K562 (cell line): ENCODE results near the gene AGPAT2. TPM values are rescaled to one million over a fixed set of nuclear protein-coding genes. Genes with fewer than 3 reads are reported as not detected.
A peak's percentile ranks its signal among the peaks of the same experiment; 100 is the strongest.

Experiments used
- BCL6 ChIP-seq: fragments of 250-450 bp; sonication (Bioruptor Pico); IDR thresholded peaks from 2 replicates; pipeline ENCODE4 v1.4.0; 2020
- DEAF1 ChIP-seq: fragments of 450-650 bp; formaldehyde crosslinking; IDR thresholded peaks from 2 replicates; pipeline ENCODE4 v1.4.0; 2020; ENCODE audit warnings: mild to moderate bottlenecking, moderate library complexity
- EWSR1 ChIP-seq: fragments of 450-650 bp; IDR thresholded peaks from 2 replicates; pipeline ENCODE4 v1.6.1; 2018; ENCODE audit warnings: borderline replicate concordance, mild to moderate bottlenecking, low read depth, moderate library complexity; ENCODE audit not compliant: partially characterized antibody
- FOXM1 ChIP-seq, 2 experiments: fragments of 450-650 bp in 1 of 2; sonication (generic) in 1 of 2; formaldehyde crosslinking in 1 of 2; IDR thresholded peaks; 2 replicates each; pipeline versions ENCODE4 v1.6.1 to v1.9.0; 2017 to 2022; ENCODE audit warnings: low read depth in 2 of 2, mild to moderate bottlenecking in 2 of 2, missing genetic modification reagents in 1 of 2, moderate library complexity in 1 of 2
- GATAD2B ChIP-seq: fragments of 450-650 bp; IDR thresholded peaks from 2 replicates; pipeline ENCODE4 v1.6.1; 2017; ENCODE audit warnings: mild to moderate bottlenecking, borderline replicate concordance
- KAT7 ChIP-seq: sonication (generic); formaldehyde crosslinking; IDR thresholded peaks from 2 replicates; pipeline ENCODE4 v1.8.0; 2022; ENCODE audit warnings: missing genetic modification reagents, mild to moderate bottlenecking, borderline replicate concordance
- KDM4B ChIP-seq, 2 experiments: fragments of 450-650 bp in 1 of 2; sonication (generic) in 1 of 2; IDR thresholded peaks; 2 replicates each; pipeline ENCODE4 v1.6.1; 2016 to 2017; ENCODE audit warnings: borderline replicate concordance in 2 of 2, antibody characterized with exemption in 1 of 2, low read depth in 1 of 2, mild to moderate bottlenecking in 1 of 2
- NFE2 ChIP-seq: IDR thresholded peaks from 2 replicates; pipeline ENCODE4 v1.6.1; 2014; ENCODE audit warnings: antibody characterized with exemption, low read depth
- SAP30 ChIP-seq: fragments of 200-600 bp; sonication (generic); IDR thresholded peaks from 2 replicates; pipeline ENCODE4 v1.6.1; 2012; ENCODE audit warnings: borderline replicate concordance, low read depth, mild to moderate bottlenecking, moderate library complexity, low read length, control low read depth, inconsistent platforms; ENCODE audit not compliant: insufficient read depth, poor library complexity, severe bottlenecking
- SMARCB1 ChIP-seq: IDR thresholded peaks from 2 replicates; pipeline ENCODE4 v1.6.1; 2011; ENCODE audit warnings: improper control_type of control experiment, low read depth; ENCODE audit not compliant: insufficient read length
- TAF7 ChIP-seq: fragments of 450-650 bp; IDR thresholded peaks from 2 replicates; pipeline ENCODE4 v1.6.1; 2016; ENCODE audit warnings: missing genetic modification characterization, missing compliant biosample characterization
- VEZF1 ChIP-seq: fragments of 200-800 bp; sonication (Bioruptor generic); IDR thresholded peaks from 2 replicates; pipeline ENCODE4 v1.6.1; 2017; ENCODE audit warnings: missing genetic modification characterization, missing compliant biosample characterization
- ZBTB9 ChIP-seq: fragments of 450-650 bp; formaldehyde crosslinking; IDR thresholded peaks from 2 replicates; pipeline ENCODE4 v1.4.0; 2020; ENCODE audit warnings: mild to moderate bottlenecking, moderate library complexity
- ZNF740 ChIP-seq, 3 experiments: fragments of 200-800 bp in 1 of 3; sonication (Bioruptor generic) in 1 of 3; sonication (generic) in 1 of 3; formaldehyde crosslinking in 1 of 3; IDR thresholded peaks; 2 replicates each; pipeline versions ENCODE4 v1.6.1 to v1.8.0; 2016 to 2022; ENCODE audit warnings: mild to moderate bottlenecking in 2 of 3, missing compliant biosample characterization in 2 of 3, missing genetic modification characterization in 2 of 3, missing genetic modification reagents in 1 of 3
- ZZZ3 ChIP-seq: fragments of 450-650 bp; IDR thresholded peaks from 2 replicates; pipeline ENCODE4 v1.6.1; 2016; ENCODE audit warnings: antibody characterized with exemption, mild to moderate bottlenecking, moderate library complexity
- polyA plus RNA-seq, 8 experiments: library from polyadenylated mRNA; depleted of rRNA in 4 of 8; stranded (reverse) in 5 of 8; unstranded in 3 of 8; fragments of >200 nt; fragmentation: Nextera tagmentation in 2 of 8; fragmentation: Illumina TruSeq in 1 of 8; extraction: Ambion mirVana in 2 of 8; extraction: Trizol in 1 of 8; gene quantifications; 2 replicates each; pipeline versions ENCODE4 v1.2.1 to v1.2.3, GENCODE V29; 2011 to 2014; ENCODE audit warnings: inconsistent platforms in 1 of 8, missing spikeins in 1 of 8
- total RNA-seq, 7 experiments: library from RNA; depleted of rRNA in 6 of 7; stranded (reverse); fragments of >200 nt in 6 of 7; fragmentation: Illumina TruSeq in 2 of 7; extraction: Trizol in 2 of 7; gene quantifications; 2 replicates each; pipeline versions ENCODE4 v1.2.1 to v1.2.3, GENCODE V29; 2011 to 2021; ENCODE audit warnings: low replicate concordance in 1 of 7
- TF ChIP-seq, protein P1 (sequence below): sonication (generic); formaldehyde crosslinking; IDR thresholded peaks from 2 replicates; pipeline ENCODE4 v1.8.0; 2022; ENCODE audit warnings: mild to moderate bottlenecking, missing genetic modification reagents, borderline replicate concordance

The AGPAT2 gene
- total and polyA plus RNA-seq, 9 of the 15 experiments (the other 6 are each of a cell fraction or from before 2014, with no cell fraction given) = 0.13 to 54.5 (median 23.9) TPM

GRCh38 chr9:136666372-136667213 lies 20.7 kb downstream of the AGPAT2 start (continued):
- TF ChIP-seq, protein P1, sequence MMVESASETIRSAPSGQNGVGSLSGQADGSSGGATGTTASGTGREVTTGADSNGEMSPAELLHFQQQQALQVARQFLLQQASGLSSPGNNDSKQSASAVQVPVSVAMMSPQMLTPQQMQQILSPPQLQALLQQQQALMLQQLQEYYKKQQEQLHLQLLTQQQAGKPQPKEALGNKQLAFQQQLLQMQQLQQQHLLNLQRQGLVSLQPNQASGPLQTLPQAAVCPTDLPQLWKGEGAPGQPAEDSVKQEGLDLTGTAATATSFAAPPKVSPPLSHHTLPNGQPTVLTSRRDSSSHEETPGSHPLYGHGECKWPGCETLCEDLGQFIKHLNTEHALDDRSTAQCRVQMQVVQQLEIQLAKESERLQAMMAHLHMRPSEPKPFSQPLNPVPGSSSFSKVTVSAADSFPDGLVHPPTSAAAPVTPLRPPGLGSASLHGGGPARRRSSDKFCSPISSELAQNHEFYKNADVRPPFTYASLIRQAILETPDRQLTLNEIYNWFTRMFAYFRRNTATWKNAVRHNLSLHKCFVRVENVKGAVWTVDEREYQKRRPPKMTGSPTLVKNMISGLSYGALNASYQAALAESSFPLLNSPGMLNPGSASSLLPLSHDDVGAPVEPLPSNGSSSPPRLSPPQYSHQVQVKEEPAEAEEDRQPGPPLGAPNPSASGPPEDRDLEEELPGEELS (CRISPR knock-in tag) = no peak
- TF ChIP-seq FOXM1 (IDR thresholded peaks at IDR 0.05; ENCODE audit: low read depth) = no peak
- no peak for TF ChIP-seq FOXM1 (CRISPR knock-in tag; IDR thresholded peaks at IDR 0.05; ENCODE audit: low read depth)
- TF ChIP-seq ZBTB9 (CRISPR knock-in tag) = no peak
- TF ChIP-seq KDM4B (IDR thresholded peaks at IDR 0.05; ENCODE audit: borderline replicate concordance in 2 of 2, low read depth in 1 of 2) = no peak
- no peak for TF ChIP-seq SAP30
- TF ChIP-seq DEAF1 (CRISPR knock-in tag) = no peak
- no peak for TF ChIP-seq ZNF740 (CRISPR knock-in tag; IDR thresholded peaks at IDR 0.05)
- TF ChIP-seq ZNF740 (tag; IDR thresholded peaks at IDR 0.05) = 0 out of 4 replicates have a peak, but pooled peaks of 1 of the 2 experiments have one; percentile 24
- 0 out of 2 replicates have a peak, but pooled peaks have one; percentile 1 for TF ChIP-seq GATAD2B
- no peak for TF ChIP-seq EWSR1
- no peak for TF ChIP-seq ZZZ3
- TF ChIP-seq VEZF1 (CRISPR knock-in tag) = peak; percentile 58
- TF ChIP-seq NFE2 = peak; percentile 37; the same call in 1 of the 2 replicates
- no peak for TF ChIP-seq KAT7
- TF ChIP-seq TAF7 (tag) = no peak
- no peak for TF ChIP-seq SMARCB1
- no peak for TF ChIP-seq BCL6
